Smooth muscle cell (in vitro differentiated cells): ENCODE results near the gene TRAPPC1. TPM values are rescaled to one million over a fixed set of nuclear protein-coding genes. Genes with fewer than 3 reads are reported as not detected.

Experiments
- DNase-seq: peaks from one replicate; lab custom pipeline; 2025; ENCODE audit not compliant: unreplicated experiment; lab: John Stamatoyannopoulos, UW
- H2AFZ ChIP-seq: fragments of 200-600 bp; sonication (generic); 2 replicates; pipeline ENCODE4 v1.6.0; 2016; ENCODE audit warnings: antibody characterized with exemption, low read depth, mild to moderate bottlenecking
- H3F3A ChIP-seq: fragments of 200-600 bp; sonication (generic); 2 replicates; pipeline ENCODE4 v1.6.0; 2017; ENCODE audit warnings: antibody characterized with exemption, low read depth
- H3K27ac ChIP-seq: fragments of 200-600 bp; sonication (generic); 2 replicates; pipeline ENCODE4 v1.5.1; 2016; ENCODE audit warnings: low read depth, mild to moderate bottlenecking
- H3K27me3 ChIP-seq: fragments of 200-600 bp; sonication (generic); 2 replicates; pipeline ENCODE4 v1.6.1; 2016; ENCODE audit warnings: low read depth, mild to moderate bottlenecking
- H3K36me3 ChIP-seq: fragments of 200-600 bp; sonication (generic); 2 replicates; pipeline ENCODE4 v1.5.1; 2016; ENCODE audit warnings: low read depth
- H3K4me1 ChIP-seq: fragments of 200-600 bp; sonication (generic); 2 replicates; pipeline ENCODE4 v1.5.1; 2016; ENCODE audit warnings: low read depth
- H3K4me2 ChIP-seq: fragments of 200-600 bp; sonication (generic); 2 replicates; pipeline ENCODE4 v1.6.0; 2016; ENCODE audit warnings: mild to moderate bottlenecking
- H3K4me3 ChIP-seq: fragments of 200-600 bp; sonication (generic); 2 replicates; pipeline ENCODE4 v1.5.1; 2016; ENCODE audit warnings: mild to moderate bottlenecking
- H3K79me2 ChIP-seq: fragments of 200-600 bp; sonication (generic); 2 replicates; pipeline ENCODE4 v1.6.0; 2016; ENCODE audit warnings: low read depth, mild to moderate bottlenecking
- H3K9ac ChIP-seq: fragments of 200-600 bp; sonication (generic); 2 replicates; pipeline ENCODE4 v1.6.0; 2016; ENCODE audit warnings: low read depth
- H3K9me3 ChIP-seq: fragments of 200-600 bp; sonication (generic); replicated peaks from 2 replicates; pipeline ENCODE4 v1.5.1; 2016; ENCODE audit warnings: low read depth
- H4K20me1 ChIP-seq: fragments of 200-600 bp; sonication (generic); 2 replicates; pipeline ENCODE4 v1.6.0; 2016; ENCODE audit warnings: low read depth
- CTCF ChIP-seq: fragments of 200-600 bp; sonication (generic); IDR thresholded peaks from 2 replicates; pipeline ENCODE4 v1.5.1; 2017; ENCODE audit warnings: borderline replicate concordance, mild to moderate bottlenecking, antibody characterized with exemption; ENCODE audit not compliant: insufficient read depth, poor library complexity, severe bottlenecking
- WGBS: methylation state at CpG from one replicate; pipeline ENCODE4 v1.1.7; 2016; ENCODE audit warnings: low lambda C conversion rate; 5-methylcytosine and 5-hydroxymethylcytosine counted together
- polyA plus RNA-seq: library from polyadenylated mRNA; unstranded; fragments of >200 nt; fragmentation: Nextera tagmentation; extraction: Ambion mirVana; gene quantifications from 2 replicates; pipeline ENCODE4 v1.2.1, GENCODE V29; 2016
- total RNA-seq: library from RNA; depleted of rRNA; stranded (reverse); fragments of >200 nt; gene quantifications from 2 replicates; pipeline ENCODE4 v1.2.3, GENCODE V29; 2014

Gene TRAPPC1
- total and polyA plus RNA-seq, 2 experiments from 2014 or later, result 56.2 to 392 TPM

GRCh38 chr17:7897090-7897489 is 34.7 kb downstream of the TRAPPC1 start:
- Histone ChIP-seq H3K27ac (no peak overlapping the region), H3K4me2 (no peak overlapping the region), H4K20me1 (no peaks in the 10 kb centered on the region), H2AFZ (no peak overlapping the region), H3K79me2 (no peaks in the 10 kb centered on the region), H3K27me3 (no peaks in the 10 kb centered on the region), H3K9me3 (no peaks in the 10 kb centered on the region), H3F3A (no peaks in the 10 kb centered on the region), H3K4me1 (no peaks in the 10 kb centered on the region), H3K9ac (no peak overlapping the region), H3K4me3 (no peak overlapping the region), H3K36me3 (peaks cover 5% of the 10 kb centered on the region)
- TF ChIP-seq CTCF, result no peak
- no peak for DNase-seq
- 94% methylated on average over 13 of the region's 13 CpGs for WGBS

- Histone ChIP-seq H3K9ac (no peak overlapping the region), H3K27ac (no peak overlapping the region), H3K4me1 (peaks cover 2% of the 10 kb centered on the region), H2AFZ (no peak overlapping the region), H3K36me3 (peaks cover 5% of the 10 kb centered on the region), H3K27me3 (no peaks in the 10 kb centered on the region), H3K79me2 (peaks cover 3% of the 10 kb centered on the region), H3K4me3 (no peak overlapping the region), H4K20me1 (no peaks in the 10 kb centered on the region), H3K4me2 (no peak overlapping the region), H3K9me3 (no peaks in the 10 kb centered on the region), H3F3A (no peaks in the 10 kb centered on the region)
- 95% methylated on average over 8 of the region's 8 CpGs for WGBS
- DNase-seq, result no peak
- TF ChIP-seq CTCF, result no peak
Measured at GRCh38 chr17:7894866-7895265, 36.9 kb downstream of the TRAPPC1 start.

- no peak for DNase-seq
- Histone ChIP-seq H3K4me2 (no peak overlapping the region), H3F3A (no peaks in the 10 kb centered on the region), H3K27me3 (no peaks in the 10 kb centered on the region), H3K4me1 (peaks cover 9% of the 10 kb centered on the region), H3K27ac (no peak overlapping the region), H3K79me2 (peaks cover 10% of the 10 kb centered on the region), H3K9ac (no peak overlapping the region), H4K20me1 (no peaks in the 10 kb centered on the region), H3K4me3 (no peak overlapping the region), H3K9me3 (no peaks in the 10 kb centered on the region), H2AFZ (no peak overlapping the region), H3K36me3 (no peaks in the 10 kb centered on the region)
- TF ChIP-seq CTCF, result no peak
- WGBS, result 95% methylated on average over 8 of the region's 9 CpGs
Measured at GRCh38 chr17:7894226-7894625, 37.5 kb downstream of the TRAPPC1 start.

- Histone ChIP-seq H3K27me3 (no peaks in the 10 kb centered on the region), H3K9me3 (no peaks in the 10 kb centered on the region), H3K4me2 (no peak overlapping the region), H3K4me3 (no peak overlapping the region), H4K20me1 (no peaks in the 10 kb centered on the region), H3K79me2 (peaks cover 10% of the 10 kb centered on the region), H2AFZ (no peak overlapping the region), H3K27ac (no peak overlapping the region), H3K36me3 (no peaks in the 10 kb centered on the region), H3K4me1 (peaks cover 18% of the 10 kb centered on the region), H3K9ac (no peak overlapping the region), H3F3A (peaks cover 7% of the 10 kb centered on the region)
- no peak for DNase-seq
- 89% methylated on average over 14 of the region's 15 CpGs for WGBS
- no peak for TF ChIP-seq CTCF
Measured at GRCh38 chr17:7893187-7893880, 38.4 kb downstream of the TRAPPC1 start.
